ENCODE data around the gene CAMK1D.

Gene CAMK1D

DNA sequence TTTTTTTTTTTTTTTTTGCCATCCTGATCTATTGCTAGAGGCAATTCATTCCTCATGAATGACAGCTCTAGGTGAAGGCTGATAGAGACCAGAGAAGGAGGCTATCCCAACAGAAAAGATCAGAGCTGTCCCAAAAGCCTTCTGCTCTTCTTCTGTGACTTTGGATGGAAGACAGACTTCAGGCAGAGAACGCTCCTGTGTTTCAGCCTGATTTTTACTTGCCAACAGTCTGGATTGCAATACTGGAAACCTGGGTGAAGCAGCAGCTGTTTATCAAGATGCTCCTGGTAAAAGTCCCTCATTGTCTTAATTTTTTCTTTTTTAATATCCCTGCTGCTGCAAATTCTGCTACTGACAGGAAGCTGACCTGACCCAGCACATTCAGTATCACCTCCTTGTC lies 432.6 kb downstream of the CAMK1D start:
- no peak for DNase-seq

DNA sequence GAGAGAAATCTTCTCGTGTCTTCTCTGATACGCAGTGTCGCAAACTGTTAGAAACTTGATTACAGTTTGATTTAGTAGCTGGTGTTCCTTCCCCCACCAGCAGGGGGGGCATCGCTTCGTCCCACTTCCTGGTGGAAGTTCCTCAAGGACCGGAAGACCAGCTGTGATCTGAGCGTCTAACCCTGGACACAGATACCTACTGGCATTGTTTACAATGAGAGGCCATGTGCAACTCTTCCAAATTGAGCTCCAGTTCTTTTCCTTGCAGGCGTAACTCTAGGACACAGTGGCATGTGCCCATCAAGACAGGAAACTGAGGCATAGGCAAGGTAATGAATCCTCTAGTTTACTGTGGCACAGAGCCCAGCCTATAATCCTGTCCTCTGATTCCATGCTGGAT lies 433.2 kb downstream of the CAMK1D start:
- DNase-seq, result no peak

DNA sequence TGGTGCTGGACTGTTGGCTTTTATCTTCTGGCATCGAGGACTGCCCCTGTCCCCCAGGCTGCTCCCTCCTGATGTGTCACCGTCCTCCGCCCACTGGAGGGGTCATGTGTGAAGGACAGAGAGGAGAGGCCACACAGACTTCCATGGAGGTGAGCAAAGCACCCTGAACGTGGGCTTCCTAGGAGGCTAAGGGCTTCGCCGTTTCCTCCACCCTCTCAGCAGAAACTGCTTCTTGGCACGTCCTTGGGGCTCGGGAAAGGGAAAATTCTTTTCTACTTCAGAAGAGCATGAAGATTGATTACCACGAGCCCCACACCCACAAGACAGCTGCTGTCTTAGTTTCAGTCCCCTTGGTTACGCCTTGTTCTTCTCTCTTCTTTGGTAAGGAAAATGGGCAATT lies 433.9 kb downstream of the CAMK1D start:
- DNase-seq, result no peak

DNA sequence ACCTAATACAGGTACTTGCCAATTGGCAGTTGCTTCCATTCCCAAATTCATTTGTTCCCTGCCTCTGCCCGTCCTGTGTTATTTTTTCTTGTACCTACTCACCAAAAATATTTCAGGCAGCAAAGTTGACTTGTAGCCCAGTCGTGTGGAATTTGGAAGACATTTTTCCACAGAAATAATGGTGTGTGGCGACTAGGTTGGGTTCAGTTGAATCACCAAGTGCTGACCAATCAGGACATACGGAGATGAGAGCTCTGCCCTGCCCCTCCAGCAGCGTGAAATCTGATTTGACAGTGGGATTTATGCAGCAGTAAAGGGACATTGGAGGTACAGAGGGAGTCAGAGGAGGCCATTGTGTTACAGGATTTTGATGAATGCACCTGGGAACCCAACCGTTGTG lies 435.3 kb downstream of the CAMK1D start:
- DNase-seq, result no peak

DNA sequence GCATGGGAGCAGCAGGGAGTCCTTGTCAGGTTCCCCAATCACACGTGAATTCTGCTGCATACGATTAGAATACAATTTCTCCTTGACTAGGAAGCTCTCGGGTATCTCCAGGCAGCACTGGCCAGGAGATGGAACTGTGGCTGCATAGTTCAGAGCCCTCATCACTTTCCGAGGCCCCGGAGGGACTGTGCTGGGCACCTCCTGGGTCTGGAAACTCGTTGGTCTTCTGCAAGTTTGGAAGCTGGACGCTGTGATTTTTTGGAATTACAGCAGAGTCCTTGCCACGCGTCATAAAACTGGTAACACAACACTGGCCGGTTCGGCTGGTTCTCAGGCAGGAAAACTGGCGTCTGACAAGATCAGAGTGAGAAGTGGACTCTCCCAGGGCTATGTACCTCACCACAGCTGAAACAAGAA lies 436.1 kb downstream of the CAMK1D start:
- DNase-seq, result no peak

DNA sequence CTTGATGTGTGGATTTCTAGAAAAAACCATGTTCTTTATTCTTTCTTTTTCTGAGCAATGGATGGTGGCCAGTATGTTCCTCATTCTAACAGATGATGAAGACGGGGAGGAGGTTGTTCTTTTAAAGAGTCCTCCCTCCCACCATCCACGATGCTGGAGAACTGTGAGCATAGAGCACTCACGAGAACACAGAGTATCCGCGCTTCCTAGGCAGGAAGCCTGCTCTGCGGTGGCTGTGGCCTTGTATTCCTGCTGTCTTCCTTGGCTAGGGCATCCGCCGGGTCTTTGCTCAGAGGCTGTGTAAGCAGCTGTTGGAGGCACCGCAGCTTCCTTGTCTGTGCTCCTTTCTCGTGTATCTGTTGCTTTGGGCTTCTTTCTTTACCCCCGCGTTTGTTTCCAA lies 437.9 kb downstream of the CAMK1D start:
- no peak for DNase-seq

DNA sequence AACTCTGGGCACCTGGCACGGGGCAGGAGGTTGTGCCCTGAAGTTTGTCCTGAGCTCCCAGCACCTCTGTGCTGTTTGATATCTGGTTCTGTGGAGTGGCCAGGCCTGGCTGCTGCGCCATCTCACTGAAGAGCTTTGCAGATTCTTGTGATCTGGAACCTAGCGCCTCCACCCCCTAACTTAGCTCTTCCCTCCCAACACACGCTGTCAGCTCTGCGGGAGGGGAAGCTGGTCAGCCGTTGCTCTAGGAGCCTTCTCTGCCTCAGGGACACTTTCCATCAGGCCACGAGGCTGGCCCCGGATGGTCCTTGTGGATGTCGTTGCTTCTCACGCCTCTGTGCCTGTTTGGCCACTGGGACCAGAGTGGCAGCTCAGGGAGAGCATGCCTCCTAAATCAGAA lies 438.9 kb downstream of the CAMK1D start:
- no peak for DNase-seq

DNA sequence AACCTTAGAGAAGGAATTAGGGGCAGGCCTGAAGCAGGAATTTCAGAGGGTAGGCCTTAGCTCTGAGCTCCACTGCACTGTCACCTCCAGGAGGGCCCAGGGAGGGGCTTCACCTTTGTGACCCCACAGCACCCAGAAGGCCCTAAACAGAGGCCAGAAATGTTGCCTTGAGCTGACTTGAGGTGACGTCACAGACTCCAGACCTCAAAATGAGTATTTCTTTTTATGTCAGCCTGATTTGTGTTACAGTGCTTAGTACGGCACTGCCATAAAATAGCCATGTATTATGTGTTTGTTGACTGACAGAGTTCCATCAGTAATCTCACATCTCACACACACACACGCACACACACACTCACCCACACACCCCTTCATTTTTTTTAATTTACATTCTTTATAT lies 440.9 kb downstream of the CAMK1D start:
- DNase-seq, result no peak

DNA sequence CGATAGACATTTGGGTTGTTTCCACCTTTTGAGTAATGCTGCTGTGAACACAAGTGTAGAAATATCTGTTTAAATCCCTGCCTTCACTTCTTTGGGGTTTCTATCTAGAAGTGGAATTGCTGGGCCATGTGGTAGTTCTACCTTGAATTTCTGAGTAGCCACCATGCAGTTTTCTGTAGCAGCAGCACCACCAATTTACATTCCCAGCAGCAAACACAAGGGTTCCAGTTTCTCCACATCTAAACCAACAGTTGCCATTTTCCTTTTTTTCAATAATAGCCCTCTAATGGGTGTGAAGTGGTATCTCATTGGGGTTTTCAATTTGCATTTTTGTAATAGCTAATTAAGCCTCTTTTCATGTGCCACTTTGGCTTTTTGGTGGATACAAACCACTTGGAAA lies 442.4 kb downstream of the CAMK1D start:
- no peak for DNase-seq

DNA sequence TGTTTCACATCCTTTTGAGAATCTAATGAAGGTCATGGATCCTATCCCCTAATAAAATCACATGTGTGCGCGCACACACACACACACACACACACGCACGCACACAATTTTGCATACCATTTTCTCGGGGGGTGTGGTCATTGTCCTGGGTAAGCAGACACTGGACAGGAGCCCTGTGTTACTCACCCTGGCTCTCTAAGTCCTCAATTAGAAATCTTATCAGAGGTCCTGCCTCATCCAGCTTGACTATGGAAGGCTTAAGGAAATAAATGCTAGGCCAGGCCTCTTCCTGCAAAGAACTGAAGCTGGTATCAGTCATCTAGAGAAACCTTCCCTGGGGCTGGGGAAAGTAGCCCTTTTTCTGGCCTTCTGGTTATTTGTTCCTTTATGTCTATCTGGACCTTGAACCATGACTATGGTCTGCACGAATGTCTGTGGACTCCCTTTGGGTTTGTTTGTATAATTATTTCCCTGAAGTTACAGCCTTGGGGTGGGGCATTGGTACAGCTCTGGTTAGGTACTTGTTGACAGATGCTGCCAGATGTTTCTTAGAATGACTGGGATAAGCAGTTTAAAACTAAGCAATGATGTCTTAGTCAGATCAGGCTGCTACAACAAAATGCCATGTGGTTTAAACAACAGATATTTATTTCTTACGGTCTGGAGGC lies 443.7 kb downstream of the CAMK1D start:
- DNase-seq, result no peak

DNA sequence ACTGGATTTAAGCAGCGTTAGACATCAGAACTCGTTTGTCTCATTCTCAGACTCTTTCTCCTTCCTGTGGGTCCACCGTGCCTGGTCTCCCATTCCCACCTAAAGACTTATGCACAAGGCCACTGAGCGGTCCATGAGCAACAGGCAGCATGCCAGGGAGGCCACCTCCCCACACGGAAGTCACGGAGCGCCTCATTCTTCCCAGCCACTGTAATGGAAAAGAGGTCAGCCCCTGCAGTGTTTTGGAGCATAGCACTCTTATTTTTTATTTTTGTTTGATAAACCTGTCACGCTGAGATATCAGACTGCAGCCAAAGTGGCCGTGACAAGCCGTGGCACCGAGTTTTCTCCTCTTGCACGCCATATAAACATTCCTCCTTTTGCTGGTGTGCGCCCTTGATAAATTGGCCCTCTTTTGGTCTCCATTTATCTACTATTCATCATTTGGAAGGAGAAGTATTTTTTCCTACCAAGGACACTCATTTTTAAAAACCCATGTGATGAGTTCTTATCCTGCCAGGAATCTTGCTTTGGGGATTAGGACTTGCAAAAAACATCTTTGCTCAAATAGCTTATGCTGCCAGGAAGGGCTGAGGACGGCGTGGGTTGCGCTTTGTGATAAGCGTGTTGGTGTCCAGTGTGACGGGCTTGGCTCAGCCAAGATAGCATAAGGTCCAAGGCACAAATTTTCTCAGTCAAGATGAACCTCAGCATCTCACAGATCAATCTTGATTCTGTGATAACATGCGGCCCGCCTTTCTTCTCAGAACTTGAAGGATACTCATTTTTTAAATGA lies 446.2 kb downstream of the CAMK1D start:
- no peak for DNase-seq

DNA sequence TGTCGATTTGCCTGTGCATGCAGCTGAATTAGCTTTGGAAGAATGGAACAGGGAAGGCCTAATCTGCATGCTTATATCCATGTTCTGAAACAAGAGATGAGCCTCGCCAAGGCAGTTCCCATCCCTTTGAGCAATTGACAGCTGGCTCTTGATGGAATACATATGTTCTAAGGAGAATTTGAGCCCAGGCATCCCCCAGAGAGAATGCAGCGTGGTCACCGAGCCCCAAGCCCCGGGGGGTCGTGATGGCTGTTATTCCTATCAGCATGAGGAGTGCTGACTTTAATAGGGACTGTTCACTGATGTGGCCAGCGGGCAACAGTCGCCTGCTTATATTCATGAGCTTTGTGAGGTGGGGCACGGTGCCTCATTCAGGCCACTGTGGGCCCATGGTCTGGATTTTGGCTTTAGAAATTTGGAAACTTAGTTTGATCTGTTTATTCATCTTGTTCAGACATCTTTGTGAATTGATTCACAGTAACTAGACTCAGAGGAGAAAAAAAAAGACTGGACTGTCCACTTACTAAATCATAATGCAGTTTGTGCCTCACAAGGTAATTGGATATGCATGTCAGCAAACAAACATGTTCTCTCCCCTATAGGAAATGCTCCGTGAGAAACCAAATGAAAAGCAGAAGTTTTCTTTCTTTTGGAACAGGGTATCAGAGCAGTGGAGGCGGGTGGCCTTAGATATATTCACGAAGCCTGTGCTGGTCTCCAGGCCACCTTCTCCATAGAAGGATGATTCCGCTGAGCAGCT lies 447.2 kb downstream of the CAMK1D start:
- DNase-seq, result no peak

DNA sequence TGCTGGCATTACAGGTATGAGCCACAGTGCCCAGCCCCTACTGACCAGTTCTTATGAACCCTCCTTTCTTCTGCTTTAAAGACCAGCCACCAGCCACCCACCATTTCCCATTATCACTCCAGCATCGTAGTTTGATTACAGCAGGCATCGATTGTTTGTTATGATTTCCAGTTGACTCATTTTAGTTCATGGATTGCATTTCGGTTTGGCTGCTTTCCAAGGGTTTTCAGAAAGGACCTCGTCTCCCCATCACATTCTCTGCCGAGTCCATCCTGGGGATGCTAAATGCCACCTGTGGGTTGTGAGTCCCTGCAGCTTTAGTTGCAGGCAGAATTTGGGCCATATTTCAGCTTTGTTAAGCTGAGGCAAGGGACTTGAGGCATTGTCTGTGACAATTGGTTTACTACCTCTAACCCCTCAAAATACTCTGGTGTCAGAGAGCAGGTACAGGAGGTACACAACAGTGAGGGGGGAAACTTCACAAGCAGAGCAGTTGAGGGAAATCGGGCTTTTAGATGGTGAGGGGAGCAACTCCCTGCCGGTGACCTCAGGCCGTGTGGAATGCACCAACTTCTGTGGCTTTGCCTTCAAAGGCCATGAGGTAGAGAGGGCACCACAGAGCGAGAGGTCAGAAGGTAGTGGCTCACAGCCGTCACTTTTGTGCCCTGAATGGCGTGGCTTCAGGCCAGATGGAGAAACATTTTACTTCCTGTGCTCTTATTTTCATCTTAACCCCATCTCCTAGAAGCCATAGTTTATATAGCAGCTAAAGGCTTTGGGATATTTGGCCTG lies 448.3 kb downstream of the CAMK1D start:
- DNase-seq, result no peak

DNA sequence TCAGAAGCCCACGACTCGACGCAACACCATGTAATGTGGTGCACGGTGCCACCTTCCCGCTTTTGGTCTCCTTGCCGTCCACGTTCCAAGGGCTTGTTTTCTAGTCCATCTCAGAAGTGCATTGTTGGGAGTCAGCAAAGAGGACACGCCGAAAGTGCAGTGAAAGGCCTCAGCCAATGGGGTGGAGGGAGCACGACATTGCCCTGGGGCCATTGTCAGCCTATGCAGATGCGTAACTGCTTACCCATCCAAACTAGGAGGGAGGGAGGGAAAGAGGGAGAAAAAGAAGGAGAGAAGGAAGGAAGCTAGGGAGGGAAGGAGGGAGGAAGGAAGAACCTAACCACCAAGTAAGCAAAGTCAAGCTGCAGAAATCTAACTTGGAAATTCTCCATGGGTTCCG lies 449.8 kb downstream of the CAMK1D start:
- no peak for DNase-seq

DNA sequence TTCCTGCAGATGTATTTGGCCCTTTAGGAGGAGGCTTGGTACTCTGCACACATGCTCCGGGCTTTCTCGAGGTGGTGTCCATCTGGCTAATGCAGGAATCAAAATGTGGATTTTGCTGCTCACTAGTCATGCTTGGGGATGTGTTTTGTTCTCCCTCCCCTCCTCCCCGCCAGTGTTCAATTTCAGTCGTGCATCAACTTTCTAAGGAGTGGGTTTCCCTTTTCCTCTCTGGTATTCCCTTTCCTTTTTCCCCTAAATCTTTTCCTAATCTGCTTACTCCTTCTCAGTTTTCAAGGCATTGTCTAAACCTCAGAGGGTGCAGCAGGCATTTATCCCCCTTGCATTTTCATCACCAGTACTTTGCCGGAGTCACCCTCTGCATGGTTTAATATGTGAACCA lies 450.4 kb downstream of the CAMK1D start:
- no peak for DNase-seq

DNA sequence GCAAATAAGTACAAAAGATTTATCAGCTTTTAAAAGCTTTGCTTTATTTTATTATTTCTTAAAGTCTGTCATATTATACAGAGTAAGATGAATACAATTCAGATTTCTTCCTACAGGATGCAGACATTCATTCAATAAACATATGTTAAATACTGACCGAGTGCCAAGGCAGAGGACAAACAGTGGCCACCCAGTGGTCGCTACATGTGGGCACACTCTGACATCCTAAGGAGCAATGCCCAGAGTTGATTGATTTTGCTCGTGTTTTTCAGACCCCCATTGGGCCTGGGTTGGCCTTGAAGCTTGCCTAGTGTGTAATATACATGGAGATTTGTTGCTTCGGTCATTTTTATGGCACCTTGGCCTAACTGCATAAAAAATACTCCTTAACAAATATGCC lies 451.0 kb downstream of the CAMK1D start:
- DNase-seq, result no peak

DNA sequence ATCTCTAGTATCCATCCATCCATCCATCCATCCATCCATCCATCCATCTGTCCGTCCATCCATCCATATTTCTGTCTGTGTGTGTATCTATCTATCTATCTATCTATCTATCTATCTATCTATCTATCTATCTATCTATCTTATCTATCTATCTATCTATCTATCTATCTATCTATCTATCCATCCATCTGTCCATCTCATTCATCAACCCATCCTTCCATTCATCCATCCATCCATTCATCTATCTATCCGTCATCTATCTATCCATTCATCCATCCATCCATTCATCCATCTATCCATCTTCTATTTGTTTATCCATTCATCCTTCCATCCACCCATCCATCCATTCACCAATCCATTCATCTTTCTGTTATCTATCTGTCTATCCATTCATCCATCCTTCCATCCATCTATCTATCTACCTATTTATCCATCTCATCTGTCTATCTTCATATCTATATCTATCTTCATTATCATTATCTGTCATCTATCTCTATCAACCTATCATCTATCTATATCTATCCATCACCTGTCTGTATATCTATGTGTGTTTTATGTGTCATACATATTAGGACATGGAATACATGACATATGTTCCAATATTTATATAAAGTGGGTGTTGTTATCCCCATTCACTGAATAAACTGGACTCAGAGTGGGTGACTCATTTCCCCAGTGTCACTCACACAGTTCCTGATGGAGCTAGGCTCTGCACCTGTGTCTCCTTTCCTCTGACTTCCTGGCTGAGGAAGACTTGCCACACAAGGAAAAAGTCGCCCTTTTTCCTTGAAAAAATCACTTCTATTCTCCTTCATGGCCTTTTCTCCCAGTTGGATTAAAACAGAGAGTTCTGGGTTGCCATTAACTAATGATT lies 452.1 kb downstream of the CAMK1D start:
- no peak for DNase-seq

DNA sequence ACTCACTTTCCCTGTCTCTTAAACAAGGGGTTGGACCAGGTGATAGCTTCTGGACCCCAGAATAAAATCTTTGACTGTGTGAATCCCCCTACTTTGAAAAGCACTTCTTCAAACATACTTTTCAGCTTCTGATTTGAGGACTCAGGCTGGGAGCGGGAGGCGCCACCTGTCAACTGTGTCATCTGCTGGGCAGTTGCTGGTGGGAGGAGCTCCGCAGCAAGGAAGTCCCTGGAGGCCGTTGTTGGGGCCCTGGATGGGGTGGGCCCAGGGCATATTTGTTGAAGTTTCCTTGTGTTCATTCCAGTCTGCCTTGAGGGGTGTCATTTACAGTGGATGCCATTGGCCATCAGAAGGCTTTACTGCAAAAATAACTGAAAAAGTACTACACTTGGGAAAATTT lies 454.4 kb downstream of the CAMK1D start:
- DNase-seq, result no peak

DNA sequence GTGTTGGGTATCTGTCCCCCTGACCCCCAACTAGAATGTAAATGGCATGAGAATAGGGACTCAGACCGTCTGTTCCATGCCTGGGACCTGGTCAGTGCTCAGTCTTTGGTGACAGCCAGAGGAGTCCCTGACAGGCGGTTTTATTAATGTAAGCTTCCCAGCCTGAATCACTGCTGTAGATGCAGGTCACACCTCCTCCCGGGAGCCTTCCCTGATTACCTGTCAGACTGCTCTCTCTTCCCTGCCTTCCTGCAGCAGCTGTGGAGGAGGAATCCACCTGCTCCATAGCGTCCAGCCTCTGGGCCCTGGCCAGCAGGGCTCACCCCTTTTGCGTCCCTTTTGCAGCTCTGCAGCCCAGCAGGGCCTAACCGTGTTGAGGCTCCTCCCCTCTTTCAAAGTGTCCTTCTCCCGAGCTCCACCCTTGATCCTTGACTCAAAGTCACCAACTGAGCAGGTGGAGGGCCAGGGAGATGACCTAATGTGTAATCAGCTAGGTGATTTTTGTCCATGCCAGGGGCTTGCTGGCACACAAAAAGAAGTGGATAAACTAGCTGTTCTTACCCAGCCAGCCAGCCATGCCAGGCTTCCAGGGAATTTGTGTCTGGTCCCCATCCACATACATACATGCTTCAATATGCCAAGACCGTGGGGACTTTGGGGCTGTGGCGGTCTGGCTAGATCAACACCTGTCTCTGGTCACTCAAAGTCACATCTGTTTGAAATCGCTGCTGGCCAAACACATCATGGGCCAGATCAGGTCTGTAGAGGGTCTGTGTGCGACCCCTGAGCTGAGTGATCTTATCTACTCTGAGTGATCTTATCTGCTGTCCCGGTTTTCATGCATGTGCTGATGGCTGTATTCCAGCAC lies 457.1 kb downstream of the CAMK1D start:
- DNase-seq, result no peak

DNA sequence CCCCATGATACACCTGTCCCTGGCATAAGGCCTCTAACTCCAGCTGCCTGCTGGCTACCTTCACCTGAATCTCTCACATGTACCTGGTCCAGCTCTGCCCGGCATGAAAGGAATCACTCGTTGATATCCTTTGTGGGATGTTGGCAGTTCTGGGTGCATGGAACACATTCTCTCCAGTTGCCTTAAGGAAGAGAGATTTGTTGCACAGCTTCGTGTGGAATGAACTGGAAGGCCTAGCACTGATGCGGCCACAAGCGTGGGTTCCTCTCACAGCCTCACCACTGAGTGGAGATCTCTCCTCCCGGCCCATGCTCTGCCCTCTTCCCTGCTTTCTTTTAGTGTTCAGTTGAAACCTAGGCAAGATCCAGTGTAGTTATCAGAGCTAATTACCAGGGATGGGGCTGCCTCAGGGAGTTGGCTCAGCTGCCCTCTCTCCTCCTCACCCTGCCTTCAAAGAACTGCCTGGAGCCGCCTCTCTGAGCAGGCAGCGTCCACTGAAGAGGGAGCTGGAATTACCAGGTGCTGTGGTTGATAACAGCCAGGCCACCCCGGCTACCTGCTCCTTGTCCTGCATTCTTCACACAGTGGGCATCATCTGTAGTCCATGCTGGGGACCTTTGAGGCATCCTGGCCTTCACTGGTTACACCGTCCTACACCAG lies 457.9 kb downstream of the CAMK1D start:
- DNase-seq, result no peak
